H1 (cell line): Measurements from ENCODE around the gene AP1S1. TPM values are rescaled to one million over a fixed set of nuclear protein-coding genes. Genes with fewer than 3 reads are reported as not detected.

Experiments used
- CTCF ChIA-PET: fragments of 300-600 bp; sonication (Branson Sonifier 250); formaldehyde crosslinking; loops from one replicate; lab custom pipeline; 2021; ENCODE audit not compliant: partially characterized antibody; lab: Charles Lee
- POLR2A ChIA-PET: fragments of 300-600 bp; sonication (Branson Sonifier 250); formaldehyde crosslinking; loops from one replicate; lab custom pipeline; 2021; ENCODE audit warnings: inconsistent platforms; ENCODE audit not compliant: partially characterized antibody; lab: Charles Lee
- DNase-seq, 2 experiments: peaks; one replicate each; pipeline versions ENCODE4 v3.0.0 to v3.0.0-alpha.2; 2010 to 2022; ENCODE audit warnings: low spot score in 2 of 2, low read depth in 1 of 2, mixed read lengths in 1 of 2
- FAIRE-seq: peaks from 2 replicates; lab custom pipeline; 2011; peaks lifted over from hg19 to GRCh38; lab: Jason Lieb, UNC
- H2AFZ ChIP-seq: 2 replicates; pipeline ENCODE4 v1.8.1; 2012; ENCODE audit warnings: low read length, inconsistent platforms
- H2AK5ac ChIP-seq: 2 replicates; pipeline ENCODE4 v1.6.1; 2013; ENCODE audit warnings: low read depth, low read length
- H2BK120ac ChIP-seq: replicated peaks from 2 replicates; pipeline ENCODE3; 2013; ENCODE audit warnings: low read depth, low read length, inconsistent platforms
- H2BK12ac ChIP-seq: 2 replicates; pipeline ENCODE4 v1.6.1; 2013; ENCODE audit warnings: low read depth, low read length
- H2BK15ac ChIP-seq: 2 replicates; pipeline ENCODE4 v1.6.1; 2013; ENCODE audit warnings: low read length
- H2BK20ac ChIP-seq: 2 replicates; pipeline ENCODE4 v1.6.1; 2013; ENCODE audit warnings: low read length
- H2BK5ac ChIP-seq: 2 replicates; pipeline ENCODE4 v1.6.1; 2013; ENCODE audit warnings: low read depth, low read length
- H3K14ac ChIP-seq: 2 replicates; pipeline ENCODE4 v1.6.1; 2013; ENCODE audit warnings: inconsistent platforms; ENCODE audit not compliant: insufficient read length
- H3K18ac ChIP-seq: 2 replicates; pipeline ENCODE4 v1.6.1; 2013; ENCODE audit warnings: low read length; ENCODE audit errors: extremely low read depth
- H3K23ac ChIP-seq: 2 replicates; pipeline ENCODE4 v1.6.1; 2013; ENCODE audit warnings: inconsistent platforms; ENCODE audit not compliant: insufficient read length
- H3K23me2 ChIP-seq: 2 replicates; pipeline ENCODE4 v1.6.1; 2013; ENCODE audit warnings: low read depth, low read length
- H3K27ac ChIP-seq: 2 replicates; pipeline ENCODE4 v1.6.1; 2011; ENCODE audit warnings: low read depth, low read length, inconsistent platforms
- H3K27me3 ChIP-seq, 4 experiments: replicated peaks in 1 of 4; 1 replicate in 1 of 4; 2 replicates in 3 of 4; pipeline versions ENCODE4 v1.6.1 to v1.8.1; 2011 to 2013; ENCODE audit warnings: low read length in 3 of 4, mild to moderate bottlenecking in 3 of 4, inconsistent platforms in 2 of 4, mixed read lengths in 2 of 4, moderate library complexity in 1 of 4; ENCODE audit not compliant: control insufficient read depth in 3 of 4, insufficient read depth in 3 of 4; ENCODE audit errors: extremely low read depth in 1 of 4
- H3K36me3 ChIP-seq, 4 experiments: 2 replicates each; pipeline versions ENCODE4 v1.6.1 to v1.8.1; 2011 to 2013; ENCODE audit warnings: mild to moderate bottlenecking in 4 of 4, low read length in 3 of 4, moderate library complexity in 2 of 4, control low read depth in 1 of 4, inconsistent platforms in 1 of 4; ENCODE audit not compliant: insufficient read depth in 4 of 4, control insufficient read depth in 2 of 4
- H3K4ac ChIP-seq: replicated peaks from 2 replicates; pipeline ENCODE3; 2013; ENCODE audit warnings: low read length, low read depth, mixed read lengths, inconsistent platforms; ENCODE audit not compliant: insufficient read length
- H3K4me1 ChIP-seq, 4 experiments: replicated peaks in 1 of 4; 1 replicate in 1 of 4; 2 replicates in 3 of 4; pipeline versions ENCODE4 v1.6.1 to v1.8.1; 2011 to 2013; ENCODE audit warnings: low read length in 3 of 4, inconsistent platforms in 2 of 4, mixed read lengths in 1 of 4; ENCODE audit not compliant: insufficient read depth in 4 of 4, control insufficient read depth in 3 of 4
- H3K4me2 ChIP-seq, 2 experiments: 2 replicates each; pipeline versions ENCODE4 v1.6.1 to v1.8.1; 2011 to 2013; ENCODE audit warnings: low read depth in 2 of 2, low read length in 2 of 2, control low read depth in 1 of 2, inconsistent platforms in 1 of 2, mild to moderate bottlenecking in 1 of 2; ENCODE audit not compliant: insufficient read depth in 1 of 2
- H3K4me3 ChIP-seq, 4 experiments: fragments of 200-600, 300-600 bp in 1 of 4; sonication (generic), shearing (Covaris generic), sonication (Bioruptor Twin) in 1 of 4; 2 replicates each; pipeline versions ENCODE4 v1.5.1 to v1.8.1; 2011 to 2016; ENCODE audit warnings: low read length in 4 of 4, low read depth in 3 of 4, control low read depth in 2 of 4, inconsistent platforms in 2 of 4, mild to moderate bottlenecking in 2 of 4, mixed read lengths in 1 of 4, moderate library complexity in 1 of 4; ENCODE audit not compliant: insufficient read depth in 2 of 4; ENCODE audit errors: extremely low read depth in 1 of 4
- H3K56ac ChIP-seq: replicated peaks from 2 replicates; pipeline ENCODE3; 2013; ENCODE audit warnings: low read depth, mild to moderate bottlenecking, mixed read lengths, low read length, inconsistent platforms; ENCODE audit not compliant: insufficient read length
- H3K79me1 ChIP-seq: 2 replicates; pipeline ENCODE4 v1.6.1; 2013; ENCODE audit warnings: low read depth, low read length, control low read depth
- H3K79me2 ChIP-seq, 2 experiments: 2 replicates each; pipeline versions ENCODE4 v1.6.1 to v1.8.1; 2012 to 2013; ENCODE audit warnings: low read length in 2 of 2, mild to moderate bottlenecking in 2 of 2, inconsistent platforms in 1 of 2; ENCODE audit not compliant: insufficient read depth in 2 of 2, control insufficient read depth in 1 of 2
- H3K9ac ChIP-seq, 4 experiments: replicated peaks in 1 of 4; 1 replicate in 1 of 4; 2 replicates in 3 of 4; pipeline versions ENCODE4 v1.6.1 to v1.8.1; 2011 to 2013; ENCODE audit warnings: low read depth in 3 of 4, low read length in 3 of 4, control low read depth in 2 of 4, mild to moderate bottlenecking in 2 of 4, moderate library complexity in 2 of 4, inconsistent platforms in 1 of 4; ENCODE audit errors: extremely low read depth in 1 of 4
- H3K9me3 ChIP-seq, 2 experiments: 2 replicates each; pipeline versions ENCODE4 v1.6.1 to v1.8.1; 2012 to 2013; ENCODE audit warnings: mild to moderate bottlenecking in 2 of 2, moderate library complexity in 2 of 2, control low read depth in 1 of 2, inconsistent platforms in 1 of 2, low read depth in 1 of 2, low read length in 1 of 2, mixed read lengths in 1 of 2; ENCODE audit not compliant: insufficient read depth in 2 of 2
- H4K20me1 ChIP-seq, 2 experiments: replicated peaks in 1 of 2; 2 replicates each; pipeline versions ENCODE3 to v1.8.1; 2011 to 2013; ENCODE audit warnings: inconsistent platforms in 2 of 2, low read length in 2 of 2, mild to moderate bottlenecking in 1 of 2; ENCODE audit not compliant: insufficient read depth in 2 of 2, control insufficient read depth in 1 of 2
- H4K5ac ChIP-seq: 2 replicates; pipeline ENCODE4 v1.6.1; 2013; ENCODE audit warnings: low read length, low read depth, mixed read lengths, inconsistent platforms; ENCODE audit not compliant: insufficient read length
- H4K8ac ChIP-seq: 2 replicates; pipeline ENCODE4 v1.8.0; 2013; ENCODE audit warnings: mild to moderate bottlenecking, moderate library complexity, low read length, inconsistent platforms; ENCODE audit not compliant: insufficient read depth; ENCODE audit errors: extremely low read depth
- H4K91ac ChIP-seq: replicated peaks from 2 replicates; pipeline ENCODE3; 2013; ENCODE audit warnings: low read length, mixed read lengths, inconsistent platforms; ENCODE audit not compliant: insufficient read length
- CBX5 ChIP-seq: fragments of 300-800, 300-1000 bp; sonication (generic); IDR thresholded peaks from 2 replicates; pipeline ENCODE4 v1.7.1; 2016; ENCODE audit warnings: antibody characterized with exemption, low read length, low read depth
- NANOG ChIP-seq: IDR thresholded peaks from 2 replicates; pipeline ENCODE4 v1.6.1; 2011; ENCODE audit warnings: low read length, low read depth, mild to moderate bottlenecking, inconsistent platforms; ENCODE audit not compliant: insufficient read depth, poor library complexity, severe bottlenecking
- SIN3A ChIP-seq, 2 experiments: IDR thresholded peaks in 1 of 2; conservative IDR thresholded peaks in 1 of 2; 2 replicates each; pipeline ENCODE4 v1.6.1; 2011 to 2012; ENCODE audit warnings: low read length in 2 of 2, improper control_type of control experiment in 1 of 2, low read depth in 1 of 2, mild to moderate bottlenecking in 1 of 2
- SIX5 ChIP-seq: IDR thresholded peaks from 2 replicates; pipeline ENCODE4 v1.6.1; 2011; ENCODE audit warnings: mild to moderate bottlenecking, low read depth, low read length
- SUZ12 ChIP-seq: fragments of 200-600 bp; sonication (generic); IDR thresholded peaks from 2 replicates; pipeline ENCODE4 v1.6.1; 2012; ENCODE audit warnings: mild to moderate bottlenecking, inconsistent platforms, low read length, moderate library complexity, mixed read lengths
- WGBS, 2 experiments: shearing (Covaris generic) in 1 of 2; methylation state at CpG; one replicate each; pipeline versions ENCODE4 v1.1.6 to v1.1.7; 2013 to 2015; ENCODE audit warnings: low lambda C conversion rate in 2 of 2, mixed read lengths in 2 of 2, inconsistent platforms in 1 of 2, low coverage in 1 of 2, missing lambda C conversion rate in 1 of 2; ENCODE audit not compliant: insufficient replicate concordance in 2 of 2, insufficient coverage in 1 of 2, insufficient read length in 1 of 2; ENCODE audit errors: extremely low coverage in 1 of 2, missing lambda C conversion rate in 1 of 2; 5-methylcytosine and 5-hydroxymethylcytosine counted together
- polyA plus RNA-seq, 7 experiments: library from polyadenylated mRNA; depleted of rRNA in 3 of 7; stranded (reverse) in 5 of 7; unstranded in 2 of 7; fragments of >200 nt in 5 of 7; fragments of 200-250 nt in 2 of 7; gene quantifications; 1 replicate in 5 of 7; 2 replicates in 1 of 7; 4 replicates in 1 of 7; pipeline versions ENCODE4 v1.2.1 to v1.2.3, GENCODE V29; 2011 to 2013; ENCODE audit warnings: missing spikeins in 2 of 7, mixed read lengths in 2 of 7
- total RNA-seq: library from RNA; stranded (reverse); fragmentation: NEBNext Ultra II Directional; extraction: Animal tissue kit (Norgen Biotek cat#: 25700); gene quantifications from 2 replicates; pipeline ENCODE4 v1.2.1, GENCODE V29; 2021
- TF ChIP-seq, protein P1 (sequence below): IDR thresholded peaks from 2 replicates; pipeline ENCODE4 v1.6.1; 2012; ENCODE audit warnings: inconsistent platforms

The AP1S1 gene
- total and polyA plus RNA-seq, 2 of the 8 experiments (the other 6 are each of a cell fraction or from before 2014, with no cell fraction given) = 56.1 to 59.3 TPM

DNA sequence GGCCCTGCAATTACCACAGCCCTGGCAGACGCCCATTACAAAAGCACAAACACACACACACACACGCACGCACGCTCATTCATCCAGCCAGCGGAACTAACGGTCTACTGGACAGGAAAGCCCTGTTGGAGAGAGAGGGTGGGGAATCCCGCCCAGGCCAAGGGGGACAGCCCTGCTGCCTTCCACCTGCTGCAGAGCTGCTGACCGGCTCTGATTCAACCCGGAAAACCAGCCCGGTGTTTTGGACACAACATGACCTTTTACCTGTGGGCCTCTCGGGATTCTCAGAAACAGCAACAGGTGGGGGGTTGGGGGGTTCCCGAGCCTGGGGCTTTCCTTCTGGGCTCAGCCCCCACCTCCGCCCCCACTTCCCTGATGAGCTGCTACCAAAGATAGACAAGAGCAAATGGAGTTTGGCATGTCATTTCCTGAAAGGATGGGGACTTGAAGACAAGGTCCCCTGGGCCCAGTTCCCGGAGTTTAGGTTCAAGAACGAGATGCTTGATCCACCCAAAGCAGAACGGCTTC, 45.9 kb upstream of the AP1S1 start:
- POLR2A ChIA-PET = interaction anchor here (2.2 kb wide), 1 partner anchor 14 kb away, joined by 5 read pairs; no protein-coding TSS in a partner anchor
- Histone ChIP-seq H3K18ac (no peak overlapping the region), H3K4me3 (no peak overlapping the region), H4K8ac (no peak overlapping the region), H3K36me3 (no peaks in the 10 kb centered on the region), H3K9me3 (no peaks in the 10 kb centered on the region), H3K4me1 (peaks cover 0 to 4% (median 0%) of the 10 kb centered on the region in 4 experiments; a peak in 2 of 7 replicates), H3K4me2 (no peak overlapping the region), H4K5ac (no peak overlapping the region), H2BK5ac (0 out of 2 replicates have a peak overlapping the region, but pooled peaks have one; percentile 35), H2BK12ac (no peak overlapping the region), H3K56ac (no peak overlapping the region), H3K79me2 (no peaks in the 10 kb centered on the region), H2BK120ac (no peak overlapping the region), H3K9ac (no peak overlapping the region), H3K4ac (no peak overlapping the region), H3K23ac (no peak overlapping the region), H2BK20ac (no peak overlapping the region), H4K20me1 (no peaks in the 10 kb centered on the region), H3K14ac (no peak overlapping the region), H3K27me3 (no peaks in the 10 kb centered on the region), H3K23me2 (no peaks in the 10 kb centered on the region), H3K27ac (no peak overlapping the region), H2AFZ (no peak overlapping the region), H2AK5ac (no peak overlapping the region), H2BK15ac (no peak overlapping the region), H3K79me1 (no peaks in the 10 kb centered on the region), H4K91ac (no peak overlapping the region)
- FAIRE-seq (no peak), DNase-seq (no peak)
- WGBS, 2 experiments = 85% methylated on average over 15 of the region's 16 CpGs; no CpG with 5 or more reads in 1 of the 2 experiments
- CTCF ChIA-PET = interaction anchor here (0.7 to 3.0 kb wide), 6 partner anchors 7 to 103 kb away, joined by 3 to 22 read pairs (median 4); no protein-coding TSS in a partner anchor
- no peak for TF ChIP-seq CBX5
- TF ChIP-seq SUZ12 = no peak
- TF ChIP-seq SIX5 = no peak
- TF ChIP-seq SIN3A (conservative IDR thresholded peaks at IDR 0.05 in 1 of 2, IDR thresholded peaks at IDR 0.05 in 1 of 2; ENCODE audit: low read depth in 1 of 2, low read length in 2 of 2) = no peak
- TF ChIP-seq NANOG = no peak
- TF ChIP-seq, protein P1, sequence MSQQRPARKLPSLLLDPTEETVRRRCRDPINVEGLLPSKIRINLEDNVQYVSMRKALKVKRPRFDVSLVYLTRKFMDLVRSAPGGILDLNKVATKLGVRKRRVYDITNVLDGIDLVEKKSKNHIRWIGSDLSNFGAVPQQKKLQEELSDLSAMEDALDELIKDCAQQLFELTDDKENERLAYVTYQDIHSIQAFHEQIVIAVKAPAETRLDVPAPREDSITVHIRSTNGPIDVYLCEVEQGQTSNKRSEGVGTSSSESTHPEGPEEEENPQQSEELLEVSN = no peak
